Chondrocyte (in vitro differentiated cells): ENCODE data around the gene ABCA3. TPM values are rescaled to one million over a fixed set of nuclear protein-coding genes. Genes with fewer than 3 reads are reported as not detected.

Experiments
- DNase-seq: peaks from one replicate; pipeline ENCODE4 v3.0.0; 2021; ENCODE audit warnings: mixed read lengths, low spot score
- H3K27ac Mint-ChIP-seq: one replicate; pipeline ENCODE4 v1.8.0; 2021; ENCODE audit warnings: mild to moderate bottlenecking, moderate library complexity, mixed read lengths; ENCODE audit not compliant: unreplicated experiment
- H3K27me3 Mint-ChIP-seq: 2 replicates; pipeline ENCODE4 v1.8.0; 2021; ENCODE audit warnings: low read depth, mixed read lengths
- H3K36me3 Mint-ChIP-seq: 2 replicates; pipeline ENCODE4 v1.8.0; 2021; ENCODE audit warnings: low read depth, mixed read lengths
- H3K4me1 Mint-ChIP-seq: 2 replicates; pipeline ENCODE4 v1.8.0; 2021; ENCODE audit warnings: low read depth, mild to moderate bottlenecking, mixed read lengths
- H3K4me3 Mint-ChIP-seq: one replicate; pipeline ENCODE4 v1.8.0; 2021; ENCODE audit warnings: mild to moderate bottlenecking, moderate library complexity, mixed read lengths; ENCODE audit not compliant: unreplicated experiment
- H3K9me3 Mint-ChIP-seq: 2 replicates; pipeline ENCODE4 v1.8.0; 2021; ENCODE audit warnings: low read depth, mixed read lengths
- CTCF ChIP-seq: fragments of 200-600 bp; sonication (generic); IDR thresholded peaks from 2 replicates; pipeline ENCODE4 v1.5.0; 2021; ENCODE audit warnings: antibody characterized with exemption, mild to moderate bottlenecking, moderate library complexity
- total RNA-seq: library from RNA; stranded (reverse); gene quantifications from 3 replicates; pipeline ENCODE4 v1.2.1, GENCODE V29; 2021

ABCA3 gene
- total RNA-seq, 1 donor from 2014 or later: 26.0 TPM

GRCh38 chr16:2337431-2338296 lies 2.9 kb downstream of the ABCA3 start:
- no peak for TF ChIP-seq CTCF
- Mint-ChIP-seq H3K4me1 (peaks cover 16% of the 10 kb centered on the region), H3K27ac (no peak overlapping the region), H3K36me3 (peaks cover 1% of the 10 kb centered on the region), H3K27me3 (peaks cover 2% of the 10 kb centered on the region), H3K4me3 (no peak overlapping the region), H3K9me3 (no peaks in the 10 kb centered on the region)
- DNase-seq: no peak

- no peak for DNase-seq
These were observed 5.1 kb downstream of the ABCA3 start for GRCh38 chr16:2335286-2335895.

GRCh38 chr16:2333772-2334379 lies 6.7 kb downstream of the ABCA3 start:
- TF ChIP-seq CTCF: no peak

More at GRCh38 chr16:2335286-2335895, 5.1 kb downstream of the ABCA3 start:
- no peaks in the 10 kb centered on the region for H3K9me3 Mint-ChIP-seq
- no peaks in the 10 kb centered on the region for H3K36me3 Mint-ChIP-seq
- no peak for TF ChIP-seq CTCF
- H3K4me1 Mint-ChIP-seq: peaks cover 13% of the 10 kb centered on the region
- H3K27ac Mint-ChIP-seq: no peak overlapping the region
- H3K27me3 Mint-ChIP-seq: peaks cover 2% of the 10 kb centered on the region
- H3K4me3 Mint-ChIP-seq: no peak overlapping the region

GRCh38 chr16:2333231-2333630 lies 7.3 kb downstream of the ABCA3 start:
- Mint-ChIP-seq H3K36me3 (peaks cover 2% of the 10 kb centered on the region), H3K4me3 (no peak overlapping the region), H3K27me3 (peaks cover 2% of the 10 kb centered on the region), H3K27ac (no peak overlapping the region), H3K9me3 (no peaks in the 10 kb centered on the region), H3K4me1 (peaks cover 6% of the 10 kb centered on the region)
- no peak for TF ChIP-seq CTCF
- no peak for DNase-seq

More at GRCh38 chr16:2333772-2334379, 6.7 kb downstream of the ABCA3 start:
- Mint-ChIP-seq H3K27me3 (peaks cover 2% of the 10 kb centered on the region), H3K4me1 (peaks cover 6% of the 10 kb centered on the region), H3K36me3 (no peaks in the 10 kb centered on the region), H3K9me3 (no peaks in the 10 kb centered on the region), H3K27ac (peak overlapping the region; percentile 18), H3K4me3 (no peak overlapping the region)
- no peak for DNase-seq

- Mint-ChIP-seq H3K4me3 (no peak overlapping the region), H3K27ac (no peak overlapping the region), H3K36me3 (peaks cover 2% of the 10 kb centered on the region), H3K9me3 (no peaks in the 10 kb centered on the region), H3K27me3 (peaks cover 2% of the 10 kb centered on the region), H3K4me1 (peaks cover 6% of the 10 kb centered on the region)
- no peak for DNase-seq
- TF ChIP-seq CTCF: no peak
These were observed 8.6 kb downstream of the ABCA3 start for GRCh38 chr16:2331931-2332267.
